OCI-LY1 (cell line): Measurements from ENCODE around the gene ZBTB16.

Experiments
- H2AFZ ChIP-seq: fragments of 200-600 bp; sonication (generic), shearing (Covaris generic); 2 replicates; pipeline ENCODE4 v1.6.0; 2014; ENCODE audit warnings: antibody characterized with exemption, mild to moderate bottlenecking, low read length
- H3F3A ChIP-seq: fragments of 200-600 bp; sonication (generic), shearing (Covaris generic); 2 replicates; pipeline ENCODE4 v1.6.0; 2014; ENCODE audit warnings: mild to moderate bottlenecking, antibody characterized with exemption, low read length, moderate library complexity; ENCODE audit not compliant: insufficient read depth
- H3K27ac ChIP-seq: fragments of 200-600 bp; sonication (generic); 2 replicates; pipeline ENCODE4 v1.5.1; 2014; ENCODE audit warnings: low read length, mixed run types, mild to moderate bottlenecking, low read depth; ENCODE audit not compliant: poor library complexity, severe bottlenecking
- H3K27me3 ChIP-seq: fragments of 200-600 bp; sonication (generic); 2 replicates; pipeline ENCODE4 v1.6.0; 2014; ENCODE audit warnings: antibody characterized with exemption, mild to moderate bottlenecking, low read length, moderate library complexity; ENCODE audit not compliant: insufficient read depth
- H3K36me3 ChIP-seq: fragments of 200-600 bp; sonication (generic); 2 replicates; pipeline ENCODE4 v1.6.1; 2014; ENCODE audit warnings: mild to moderate bottlenecking, antibody characterized with exemption, low read length, moderate library complexity, mixed read lengths; ENCODE audit not compliant: insufficient read depth
- H3K4me1 ChIP-seq: fragments of 200-600 bp; sonication (generic); 2 replicates; pipeline ENCODE4 v1.5.1; 2014; ENCODE audit warnings: mild to moderate bottlenecking, low read length, moderate library complexity; ENCODE audit not compliant: insufficient read depth, severe bottlenecking
- H3K4me2 ChIP-seq: fragments of 200-600 bp; sonication (generic), shearing (Covaris generic); 2 replicates; pipeline ENCODE4 v1.6.1; 2014; ENCODE audit warnings: low read length
- H3K4me3 ChIP-seq: fragments of 200-600 bp; sonication (generic); 2 replicates; pipeline ENCODE4 v1.5.1; 2014; ENCODE audit warnings: low read length, low read depth, mild to moderate bottlenecking, mixed read lengths; ENCODE audit not compliant: poor library complexity, severe bottlenecking
- H3K79me2 ChIP-seq: fragments of 200-600 bp; shearing (Covaris generic); 2 replicates; pipeline ENCODE4 v1.6.1; 2016; ENCODE audit warnings: mixed run types, low read length, mixed read lengths; ENCODE audit not compliant: insufficient read depth
- H3K9ac ChIP-seq: fragments of 200-600 bp; sonication (generic), shearing (Covaris generic); 2 replicates; pipeline ENCODE4 v1.6.1; 2014; ENCODE audit warnings: mild to moderate bottlenecking, low read length, mixed read lengths
- H3K9me2 ChIP-seq: fragments of 200-600 bp; sonication (generic), shearing (Covaris generic); 2 replicates; pipeline ENCODE4 v1.6.1; 2014; ENCODE audit warnings: low read depth, mild to moderate bottlenecking, low read length, mixed read lengths
- H3K9me3 ChIP-seq: fragments of 200-600 bp; shearing (Covaris generic); 2 replicates; pipeline ENCODE4 v1.6.1; 2014; ENCODE audit warnings: low read length, mixed read lengths
- H4K20me1 ChIP-seq: fragments of 200-600 bp; sonication (generic), shearing (Covaris generic); 2 replicates; pipeline ENCODE4 v1.6.0; 2016; ENCODE audit warnings: mild to moderate bottlenecking, low read length; ENCODE audit not compliant: insufficient read depth
- CTCF ChIP-seq: fragments of 200-600 bp; sonication (generic), shearing (Covaris generic); IDR thresholded peaks from 2 replicates; pipeline ENCODE4 v1.5.1; 2017; ENCODE audit warnings: mild to moderate bottlenecking, antibody characterized with exemption, low read length, moderate library complexity, mixed read lengths
- EZH2 ChIP-seq: fragments of 200-600 bp; sonication (generic), shearing (Covaris generic); IDR thresholded peaks from 2 replicates; pipeline ENCODE4 v1.8.0; 2017; ENCODE audit warnings: borderline replicate concordance, mixed run types, mild to moderate bottlenecking, antibody characterized with exemption, low read length, moderate library complexity, mixed read lengths

ZBTB16 gene

DNA sequence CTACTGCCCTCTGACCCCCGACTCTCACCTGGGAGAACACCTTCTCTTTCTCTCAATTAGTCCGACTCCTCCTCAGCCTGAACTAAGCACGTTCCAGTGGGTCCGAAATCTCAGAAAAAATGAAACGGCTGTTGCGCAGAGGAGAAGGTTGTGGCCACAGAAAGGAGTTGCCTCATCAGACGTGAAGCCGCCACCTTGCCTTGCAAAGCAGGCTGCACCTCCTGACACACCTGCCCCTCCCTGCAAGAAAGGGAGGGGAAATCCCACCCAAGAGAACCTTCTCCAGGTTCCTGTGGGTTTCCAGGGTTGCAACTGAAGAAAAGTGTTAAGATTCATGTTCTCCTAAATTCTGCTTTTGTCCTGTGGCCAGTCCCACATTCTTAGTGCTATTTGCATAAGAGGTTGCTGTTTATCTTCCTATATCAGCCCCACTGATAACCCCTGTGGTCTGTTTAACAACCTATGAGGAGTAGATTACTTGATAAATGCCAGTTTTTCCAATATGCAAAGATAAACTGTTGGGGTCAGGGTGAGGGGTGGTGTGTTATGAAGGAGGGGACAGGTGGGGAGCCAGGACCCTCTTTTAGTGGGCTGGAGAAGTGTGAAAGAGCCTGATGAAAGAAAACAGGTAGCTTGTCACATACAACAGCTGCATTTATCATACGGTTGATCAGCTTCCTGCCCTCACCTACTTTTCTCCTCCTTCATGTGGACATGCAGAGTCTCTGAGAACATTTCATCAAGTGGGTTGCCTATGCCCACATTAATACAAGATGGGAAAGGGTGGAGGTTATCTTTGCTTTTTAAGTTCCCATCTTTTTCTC lies 18.2 kb downstream of the ZBTB16 start:
- Histone ChIP-seq H3K4me1 (peaks cover 14% of the 10 kb centered on the region), H3K36me3 (no peaks in the 10 kb centered on the region), H3F3A (no peaks in the 10 kb centered on the region), H3K27me3 (no peaks in the 10 kb centered on the region), H3K27ac (no peak overlapping the region), H2AFZ (no peak overlapping the region), H3K4me2 (peak overlapping the region; percentile 44; the same call in 1 of the 2 replicates), H3K9me3 (no peaks in the 10 kb centered on the region), H3K9ac (no peak overlapping the region; the same call in 1 of the 2 replicates), H3K4me3 (peak overlapping the region; percentile 31), H3K9me2 (no peaks in the 10 kb centered on the region), H4K20me1 (no peaks in the 10 kb centered on the region), H3K79me2 (no peaks in the 10 kb centered on the region)
- TF ChIP-seq CTCF: no peak
- TF ChIP-seq EZH2: no peak

- H2AFZ ChIP-seq: no peak overlapping the region
- H4K20me1 ChIP-seq: no peaks in the 10 kb centered on the region
- H3K4me1 ChIP-seq: peaks cover 14% of the 10 kb centered on the region
- no peaks in the 10 kb centered on the region for H3K9me2 ChIP-seq
- H3K4me3 ChIP-seq: no peak overlapping the region
- no peaks in the 10 kb centered on the region for H3K9me3 ChIP-seq
- no peaks in the 10 kb centered on the region for H3K27me3 ChIP-seq
- TF ChIP-seq CTCF (no peak), EZH2 (no peak)
- H3K79me2 ChIP-seq: no peaks in the 10 kb centered on the region
- no peaks in the 10 kb centered on the region for H3F3A ChIP-seq
- H3K9ac ChIP-seq: no peak overlapping the region
- no peak overlapping the region for H3K27ac ChIP-seq
- H3K4me2 ChIP-seq: no peak overlapping the region
- H3K36me3 ChIP-seq: no peaks in the 10 kb centered on the region
Observed at GRCh38 chr11:114078423-114078822, 18.9 kb downstream of the ZBTB16 start.

DNA sequence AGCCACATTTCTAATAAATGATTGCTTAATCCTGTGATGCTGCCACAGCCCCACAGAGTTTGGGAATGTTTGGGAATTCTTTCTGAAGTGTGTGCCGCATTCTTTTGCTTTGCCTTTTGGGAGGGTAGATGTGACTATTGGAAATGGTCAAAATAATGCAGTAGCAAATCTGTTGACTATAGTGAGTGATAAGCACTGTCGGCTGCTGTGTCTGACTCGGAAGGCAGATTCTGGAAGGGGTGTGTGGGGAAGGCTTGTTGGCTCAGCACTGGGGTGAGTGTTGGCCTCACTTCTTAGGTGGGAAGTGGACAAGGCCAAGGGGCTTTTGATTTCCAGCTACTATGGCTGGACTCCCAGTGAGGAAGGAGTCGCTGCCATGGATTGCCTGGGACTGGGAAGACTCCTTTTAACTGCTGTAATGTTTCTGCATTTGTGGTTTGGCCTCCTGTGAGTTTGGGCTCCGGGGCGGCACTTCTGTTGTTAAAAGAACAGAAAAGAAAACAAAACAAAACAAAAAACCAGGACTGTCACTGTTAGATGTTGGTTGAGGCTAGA lies 20.1 kb downstream of the ZBTB16 start:
- no peaks in the 10 kb centered on the region for H3K9me3 ChIP-seq
- H3K27ac ChIP-seq: no peak overlapping the region
- H3K4me2 ChIP-seq: no peak overlapping the region
- H3K27me3 ChIP-seq: no peaks in the 10 kb centered on the region
- no peaks in the 10 kb centered on the region for H3K79me2 ChIP-seq
- H3K9me2 ChIP-seq: no peaks in the 10 kb centered on the region
- TF ChIP-seq EZH2: no peak
- no peak for TF ChIP-seq CTCF
- no peak overlapping the region for H3K9ac ChIP-seq
- H3K4me3 ChIP-seq: no peak overlapping the region
- no peaks in the 10 kb centered on the region for H3K36me3 ChIP-seq
- no peaks in the 10 kb centered on the region for H4K20me1 ChIP-seq
- H3F3A ChIP-seq: no peaks in the 10 kb centered on the region
- H2AFZ ChIP-seq: no peak overlapping the region
- H3K4me1 ChIP-seq: peaks cover 14% of the 10 kb centered on the region
